Hematopoietic multipotent progenitor cell treated with erythropoietin and hydrocortisone succinate and interleukin-3 and kit ligand, for 8 days (in vitro differentiated cells): Measurements from ENCODE around the gene GGCX.
A peak's percentile ranks its signal among the peaks of the same experiment; 100 is the strongest.
"Not testable (repeated sequence)": the region's sequence is repeated elsewhere in the genome, so short reads cannot be mapped to it uniquely, and the experiment has no call there.

Experiments
- DNase-seq: peaks from one replicate; pipeline ENCODE4 v3.0.0-alpha.2; 2015

The GGCX gene

DNA sequence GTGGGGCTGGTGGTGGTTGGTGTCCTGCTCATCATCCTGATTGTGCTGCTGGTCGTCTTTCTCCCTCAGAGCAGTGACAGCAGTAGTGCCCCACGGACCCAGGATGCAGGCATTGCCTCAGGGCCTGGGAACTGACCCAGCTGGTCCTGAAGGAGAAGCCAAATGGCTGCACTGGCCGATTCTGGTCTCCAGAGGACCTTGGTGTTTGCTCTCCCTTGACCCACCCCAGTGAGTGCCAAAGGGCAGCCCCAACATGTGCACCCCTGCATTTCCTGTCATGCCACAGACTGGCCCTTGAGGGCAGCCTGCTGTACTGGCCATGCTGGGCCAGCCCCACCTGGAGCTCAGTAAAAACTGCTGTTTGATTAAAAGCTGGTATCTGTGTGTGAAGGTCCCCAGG, 31.7 kb upstream of the GGCX start:
- no peak for DNase-seq

DNA sequence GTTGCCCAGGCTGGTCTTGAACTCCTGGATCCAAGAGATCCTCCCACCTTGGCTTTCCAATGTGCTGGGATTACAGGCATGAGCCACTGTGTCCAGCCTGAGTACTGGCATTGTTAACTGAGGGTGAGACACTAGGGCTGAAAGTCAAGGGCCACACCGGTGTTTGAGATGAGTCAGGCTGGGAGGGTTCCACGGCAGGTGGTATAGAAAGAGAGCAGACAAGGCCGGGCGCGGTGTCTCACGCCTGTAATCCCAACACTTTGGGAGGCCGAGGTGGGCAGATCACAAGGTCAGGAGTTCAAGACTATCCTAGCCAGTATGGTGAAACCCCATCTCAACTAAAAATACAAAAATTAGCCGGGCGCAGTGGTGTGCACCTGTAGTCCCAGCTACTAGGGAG, 31.0 kb upstream of the GGCX start:
- not testable (repeated sequence) for DNase-seq

DNA sequence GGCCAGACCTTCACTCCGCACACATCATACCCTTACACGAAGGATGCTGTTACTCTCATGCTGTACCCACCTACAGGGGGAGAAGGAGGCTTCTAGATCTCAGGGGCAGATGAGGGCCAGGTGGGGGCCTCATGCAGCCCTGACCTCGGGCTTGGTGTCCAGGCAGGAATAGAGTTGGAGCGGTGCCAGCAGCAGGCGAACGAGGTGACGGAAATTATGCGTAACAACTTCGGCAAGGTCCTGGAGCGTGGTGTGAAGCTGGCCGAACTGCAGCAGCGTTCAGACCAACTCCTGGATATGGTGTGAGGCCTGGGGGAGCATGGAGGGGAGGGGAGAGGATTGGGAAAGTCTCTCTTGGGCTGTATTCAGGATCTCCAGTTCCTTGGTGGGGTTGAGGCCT, 30.3 kb upstream of the GGCX start:
- no peak for DNase-seq

DNA sequence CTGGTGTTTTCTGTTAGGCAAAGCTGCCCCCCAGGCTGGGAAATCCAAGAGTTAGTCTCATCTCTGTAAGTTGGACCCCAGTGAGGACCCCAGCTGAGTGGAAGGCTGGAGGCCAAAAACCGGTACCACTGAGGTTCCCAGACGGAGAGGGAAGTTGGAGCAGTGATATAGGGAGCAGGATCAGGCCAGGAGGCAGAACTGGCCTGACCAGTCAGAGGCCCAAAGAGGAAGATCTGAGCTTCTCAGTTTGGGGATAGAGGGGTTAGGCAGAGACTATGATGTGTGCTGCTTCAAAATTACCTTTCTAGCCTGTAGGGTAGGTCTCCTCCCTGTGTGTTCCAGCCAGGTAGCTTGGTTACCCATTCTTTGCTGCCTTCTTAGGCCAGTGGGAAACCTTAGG, 29.7 kb upstream of the GGCX start:
- DNase-seq, result no peak

DNA sequence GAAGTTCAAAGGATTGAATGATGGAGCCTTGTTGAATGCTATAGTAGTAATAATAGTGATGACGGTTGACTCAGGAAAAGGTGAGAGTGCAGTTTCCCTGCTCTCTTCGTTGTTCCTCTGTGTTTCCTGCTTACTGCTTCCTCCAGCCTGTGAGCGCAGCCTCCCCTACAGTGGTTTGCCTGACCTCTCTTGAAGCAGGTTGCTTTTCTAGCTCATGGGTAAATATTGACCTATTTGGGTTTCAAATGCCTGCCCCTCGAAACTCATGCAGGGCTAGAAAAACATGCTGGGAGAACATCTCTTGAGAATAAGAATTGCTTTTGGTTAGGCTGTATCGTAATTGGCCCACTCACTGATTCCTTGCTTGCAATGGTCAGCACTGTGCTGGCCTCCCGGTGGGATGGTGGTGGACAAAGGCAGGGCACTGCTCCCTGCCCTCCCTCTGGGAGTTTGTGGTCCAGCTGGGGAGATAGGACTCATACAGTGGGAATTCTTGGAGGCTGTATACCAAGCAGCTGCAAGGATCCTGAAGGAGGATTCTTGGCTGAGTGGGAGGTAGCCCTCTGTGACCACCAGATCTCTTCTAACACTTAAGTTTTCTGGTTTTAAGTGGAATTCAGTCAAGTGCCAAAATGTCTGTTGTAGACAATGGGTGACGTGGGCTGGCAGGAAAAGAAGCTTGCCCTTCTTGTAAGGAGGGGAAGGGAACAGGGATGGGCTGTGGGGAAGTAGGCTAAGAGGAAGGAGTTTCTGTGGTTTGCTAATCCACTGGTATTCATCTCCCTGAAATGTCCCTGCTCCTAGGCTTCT, 28.9 kb upstream of the GGCX start:
- no peak for DNase-seq

DNA sequence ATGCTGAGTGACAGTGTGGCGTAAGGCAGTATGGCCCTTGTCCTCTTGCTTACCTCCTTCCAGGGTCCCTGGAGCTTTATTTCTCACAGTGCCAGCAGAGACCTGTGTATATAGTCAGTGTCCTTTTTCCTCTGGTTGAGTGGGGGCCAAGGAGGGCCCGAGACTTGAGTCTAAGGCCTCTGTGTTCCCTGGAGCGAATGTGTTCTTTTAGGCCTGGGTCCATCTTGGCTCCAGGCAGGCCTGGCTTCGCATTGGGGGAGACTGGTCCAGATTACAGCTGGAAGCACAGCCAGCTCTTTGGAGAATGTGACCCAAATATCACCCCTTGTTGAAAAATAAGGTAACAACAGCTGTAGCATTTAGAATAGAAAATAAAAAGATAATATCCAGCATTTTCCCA, 27.9 kb upstream of the GGCX start:
- DNase-seq, result no peak

DNA sequence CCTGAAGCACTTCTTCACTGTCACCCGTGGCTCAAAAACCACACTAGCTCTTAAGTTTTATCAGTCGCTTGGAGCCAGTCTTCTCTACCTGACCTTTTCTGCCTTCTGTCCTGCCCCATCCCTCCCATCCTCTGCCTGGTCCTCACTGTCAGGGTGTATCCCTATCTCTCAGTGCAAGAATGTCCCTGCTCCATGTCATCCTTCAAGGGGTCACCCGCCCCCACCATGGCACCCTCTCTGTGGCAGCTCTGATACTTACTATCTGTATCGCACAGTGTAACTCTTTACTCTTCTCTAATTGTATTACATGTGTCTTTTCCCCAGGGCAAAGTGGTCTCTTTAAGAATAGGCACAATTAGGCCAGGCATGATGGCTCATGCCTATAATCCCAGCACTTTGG, 27.4 kb upstream of the GGCX start:
- no peak for DNase-seq

DNA sequence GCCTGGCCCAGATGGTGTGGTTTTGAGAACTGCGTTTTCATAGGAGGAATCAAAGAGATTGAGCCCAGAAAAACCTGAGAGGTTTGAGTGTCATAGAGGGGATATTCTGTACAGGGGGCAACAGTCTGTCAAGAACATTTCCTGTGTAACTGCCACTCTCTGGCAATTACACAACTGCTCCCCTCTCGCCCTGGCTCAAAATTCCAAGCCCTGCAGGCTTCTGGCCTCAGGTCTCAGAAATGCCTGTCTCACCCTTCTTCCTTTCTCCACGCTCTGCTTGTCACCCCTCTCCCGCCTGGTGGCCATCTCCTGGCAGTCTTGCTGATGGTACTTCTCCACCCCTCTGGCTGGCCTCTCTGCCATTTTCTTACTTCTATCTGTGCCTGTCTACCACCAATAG, 26.9 kb upstream of the GGCX start:
- no peak for DNase-seq

DNA sequence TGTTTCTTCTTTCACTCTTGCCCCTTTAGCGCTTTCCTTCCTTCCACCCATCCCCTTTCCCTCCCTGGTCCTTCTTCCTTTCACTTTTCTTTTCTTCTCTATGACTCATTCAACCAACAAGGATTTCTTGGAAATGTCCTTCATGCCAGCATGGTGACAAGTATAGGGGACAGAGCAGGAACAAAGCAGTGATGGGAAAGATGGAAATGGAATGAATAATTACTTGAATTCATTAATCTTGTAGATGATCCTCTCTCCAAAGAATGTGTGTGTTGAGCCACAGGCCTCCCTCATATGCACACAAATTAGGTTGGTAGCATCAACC, 24.4 kb upstream of the GGCX start:
- no peak for DNase-seq

DNA sequence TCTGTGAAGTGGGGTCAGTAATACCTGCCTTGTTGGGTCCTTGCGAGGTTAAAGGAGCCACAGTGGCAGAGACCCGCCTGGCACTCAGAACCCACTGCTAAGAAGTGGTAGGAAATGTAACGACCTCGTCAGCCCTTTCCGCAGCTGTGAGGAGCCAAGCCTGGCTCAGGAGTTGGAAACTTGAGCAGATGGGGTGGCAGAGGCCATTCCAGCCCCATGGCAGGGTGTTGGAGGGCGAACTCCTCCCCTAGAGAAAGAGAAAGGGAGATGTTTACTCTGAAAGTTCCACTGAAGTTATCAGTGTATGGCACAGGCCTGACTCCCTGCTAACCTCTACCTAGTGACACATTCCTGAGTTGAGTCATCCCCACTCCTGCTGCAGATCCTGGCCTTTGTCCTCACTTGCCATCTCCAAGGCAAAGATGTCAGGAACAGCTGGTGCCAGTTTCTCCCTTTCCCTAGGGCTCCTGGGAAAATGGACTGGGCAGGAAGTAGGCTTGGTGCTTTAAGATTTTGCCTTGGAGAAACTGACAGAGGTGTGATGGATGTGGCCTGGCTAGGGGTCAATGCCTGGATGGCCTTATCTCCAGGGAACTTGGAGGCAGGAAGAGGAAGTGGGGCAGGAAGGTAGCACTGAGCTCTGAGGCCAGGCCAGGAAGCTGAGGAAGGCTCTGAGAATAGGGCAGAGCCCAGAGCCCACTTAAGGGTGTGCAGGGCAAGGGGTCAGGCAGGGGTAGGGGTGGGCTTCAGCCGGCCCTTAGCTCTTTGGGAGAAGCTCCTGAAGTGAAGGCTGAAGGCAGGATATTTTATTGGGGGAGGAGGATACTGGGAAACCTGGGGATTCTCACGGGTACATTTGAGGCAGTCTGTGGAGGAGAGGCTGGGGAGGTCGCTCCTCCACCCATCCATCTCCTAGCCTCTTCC, 23.8 kb upstream of the GGCX start:
- DNase-seq, result no peak

DNA sequence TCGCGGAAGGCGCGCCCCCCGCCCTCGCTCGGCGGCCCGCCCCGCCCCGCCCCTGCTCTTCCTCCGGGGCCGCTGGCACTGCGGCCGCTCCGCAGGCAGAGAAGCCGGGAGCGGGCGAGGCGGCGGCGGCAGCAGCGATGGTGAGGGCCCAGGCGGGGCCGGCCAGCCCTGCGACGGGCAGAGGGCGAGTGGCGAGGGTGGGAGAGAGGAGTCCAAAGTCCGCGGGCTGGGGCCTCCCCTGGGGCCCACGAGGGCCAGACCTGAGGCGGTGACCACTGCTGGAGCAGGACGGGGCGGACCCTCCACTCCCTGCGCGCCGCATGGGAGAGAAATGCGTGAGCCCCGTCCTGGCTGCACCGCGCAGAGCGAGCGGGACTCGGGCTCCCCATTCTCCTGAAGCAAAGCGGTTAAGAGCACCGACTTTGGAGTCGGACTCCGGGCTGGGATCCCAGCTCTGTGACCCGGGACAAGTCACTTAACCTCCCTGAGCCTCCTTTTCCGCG, 23.1 kb upstream of the GGCX start, which contains the start of gene VAMP5:
TSS of gene VAMP5 (plus strand) at position 78 of the 503 bp plus-strand sequence. CDS start at position 138, 60 bp downstream.
- no peak for DNase-seq

DNA sequence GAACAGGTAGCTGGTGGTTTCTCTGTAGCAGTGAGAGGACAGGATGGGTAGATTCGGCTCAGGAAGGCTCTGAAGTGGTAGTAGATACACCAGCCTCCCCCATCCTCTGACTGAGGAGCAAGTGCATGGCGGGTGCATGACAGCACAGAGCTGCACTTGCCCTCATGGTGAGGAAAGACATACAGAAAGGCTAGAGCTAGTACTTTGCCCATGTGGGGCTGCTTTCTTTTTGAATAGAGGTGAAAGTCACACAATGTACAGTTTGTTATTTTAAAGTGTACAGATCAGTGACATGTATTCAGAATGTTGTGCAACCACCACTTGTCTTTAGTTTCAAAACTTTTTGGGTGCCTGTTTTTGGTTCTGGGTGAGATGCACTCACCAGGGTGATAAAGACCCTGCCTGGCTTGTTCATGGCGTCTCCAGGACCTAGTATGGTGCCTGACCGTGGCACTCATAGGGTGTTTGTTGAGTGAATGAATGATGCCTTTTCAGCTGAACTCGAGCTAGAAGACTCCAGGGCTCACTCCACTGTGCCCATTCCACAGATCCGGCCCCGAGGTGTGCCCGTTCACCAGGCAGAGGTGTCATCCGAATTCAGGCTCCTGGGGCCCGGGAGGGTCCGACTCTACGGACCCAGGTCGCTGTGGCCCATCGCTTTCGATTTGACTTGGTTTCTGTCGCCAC, 22.5 kb upstream of the GGCX start:
- DNase-seq, result no peak

DNA sequence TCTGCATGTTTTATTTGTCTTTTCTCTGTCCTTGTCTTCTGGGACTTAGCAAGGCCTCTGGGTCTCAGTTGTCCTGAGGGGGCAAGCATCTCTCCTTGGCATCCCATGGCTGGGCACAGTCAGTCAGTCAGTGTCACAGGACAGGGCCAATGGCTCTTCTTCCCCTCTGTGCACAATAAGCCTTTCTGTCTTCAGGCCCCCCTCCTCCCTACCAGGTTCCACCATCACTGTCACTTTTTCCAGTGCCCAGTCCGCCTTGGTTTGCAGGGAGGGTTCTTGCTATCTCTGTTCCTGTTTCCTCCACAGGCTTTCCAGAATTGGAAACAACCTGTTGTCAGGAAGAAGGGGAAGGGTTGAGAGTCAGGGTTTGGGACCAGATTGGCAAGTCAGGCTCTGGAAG, 21.2 kb upstream of the GGCX start:
- no peak for DNase-seq

DNA sequence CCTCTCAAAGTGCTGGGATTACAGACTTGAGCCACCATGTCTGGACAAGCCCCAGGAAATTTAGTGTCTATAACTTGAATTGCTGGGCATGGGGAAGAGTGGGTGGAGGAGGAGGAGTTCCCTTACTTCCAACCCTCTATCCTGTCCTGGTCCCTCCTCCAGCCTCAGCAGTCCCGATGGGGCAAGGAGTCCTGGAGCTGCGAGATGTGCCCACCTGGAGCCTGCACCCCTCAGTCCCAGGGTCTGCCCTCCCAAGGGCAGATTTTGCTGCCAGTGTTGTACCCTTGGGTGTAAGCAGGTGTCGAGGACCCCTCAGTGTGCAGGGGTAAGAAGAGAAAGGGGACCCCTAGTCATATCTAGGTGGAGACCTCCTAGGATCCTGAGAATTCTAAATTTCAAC, 18.9 kb upstream of the GGCX start:
- no peak for DNase-seq

DNA sequence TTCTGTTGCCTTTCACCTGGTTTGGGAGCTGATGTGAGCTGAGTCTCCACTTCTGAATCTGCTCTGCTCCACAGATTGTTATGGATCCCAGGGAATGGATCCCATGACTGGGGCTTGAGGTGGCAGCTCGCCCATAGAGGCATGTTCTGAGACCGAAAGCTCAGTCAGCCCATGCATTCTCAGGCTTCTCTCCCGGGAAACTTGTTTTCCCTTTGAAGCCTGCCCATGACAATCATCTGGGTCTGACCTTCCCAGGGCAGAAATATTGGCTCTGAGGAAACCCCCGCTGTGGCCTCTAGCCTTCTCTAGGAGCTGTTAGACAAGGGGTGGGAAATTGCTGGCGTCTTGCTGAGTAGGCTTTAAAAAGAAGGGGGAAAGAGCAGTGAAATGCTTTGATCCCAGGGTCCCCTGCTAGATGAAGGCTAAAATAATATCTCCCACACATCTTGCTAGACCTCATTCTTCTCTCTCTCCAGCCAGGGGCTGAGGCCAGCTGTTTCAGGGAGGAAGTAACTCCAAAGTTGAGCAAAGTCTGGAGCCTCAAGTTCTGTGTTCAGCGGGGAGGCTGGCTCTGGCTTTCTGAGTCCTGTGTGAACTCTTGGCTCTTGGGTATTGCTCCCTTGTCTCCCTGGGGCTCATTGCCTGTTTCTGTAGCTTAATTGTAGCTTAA, 18.1 kb upstream of the GGCX start:
- DNase-seq, result no peak

DNA sequence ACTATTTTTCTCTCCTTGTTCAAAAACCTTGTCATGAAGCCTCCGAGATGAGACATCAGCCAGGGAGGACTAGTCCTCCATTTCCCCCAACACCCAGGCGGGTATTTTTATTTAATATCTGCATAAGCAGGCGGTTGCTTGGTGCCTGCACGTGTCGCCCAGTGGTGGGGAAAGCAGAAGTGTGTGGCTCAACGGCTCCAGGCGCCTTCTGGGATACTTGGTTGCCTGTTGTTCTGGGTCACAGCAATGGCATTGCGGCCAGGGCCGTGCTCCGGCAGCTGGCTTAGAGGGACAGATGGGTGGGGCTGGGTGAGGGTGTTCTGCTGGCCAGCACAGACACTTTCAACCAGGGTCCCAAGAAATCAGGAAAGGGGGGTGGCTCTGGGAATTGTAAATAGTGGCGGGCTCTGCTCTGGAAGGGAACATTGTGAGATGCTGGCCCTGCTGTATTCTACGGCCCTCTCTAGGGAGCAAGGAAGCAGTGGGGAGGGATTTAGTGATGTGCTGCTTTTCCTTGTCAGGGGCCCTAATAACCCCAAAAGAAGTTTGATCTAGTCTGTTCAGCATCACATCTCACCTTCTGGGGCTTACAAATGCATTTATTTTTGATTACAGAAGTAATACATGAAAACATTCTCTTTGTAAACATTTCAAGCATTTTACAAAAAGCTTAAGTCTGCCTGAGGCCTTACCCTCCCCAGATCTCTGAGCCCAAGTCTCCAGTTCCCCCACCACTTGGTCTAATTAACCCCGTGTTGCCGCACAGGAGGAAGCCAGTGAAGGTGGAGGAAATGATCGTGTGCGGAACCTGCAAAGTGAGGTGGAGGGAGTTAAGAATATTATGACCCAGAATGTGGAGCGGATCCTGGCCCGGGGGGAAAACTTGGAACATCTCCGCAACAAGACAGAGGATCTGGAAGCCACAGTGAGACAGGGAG, 17.2 kb upstream of the GGCX start:
- peak; percentile 65 for DNase-seq

DNA sequence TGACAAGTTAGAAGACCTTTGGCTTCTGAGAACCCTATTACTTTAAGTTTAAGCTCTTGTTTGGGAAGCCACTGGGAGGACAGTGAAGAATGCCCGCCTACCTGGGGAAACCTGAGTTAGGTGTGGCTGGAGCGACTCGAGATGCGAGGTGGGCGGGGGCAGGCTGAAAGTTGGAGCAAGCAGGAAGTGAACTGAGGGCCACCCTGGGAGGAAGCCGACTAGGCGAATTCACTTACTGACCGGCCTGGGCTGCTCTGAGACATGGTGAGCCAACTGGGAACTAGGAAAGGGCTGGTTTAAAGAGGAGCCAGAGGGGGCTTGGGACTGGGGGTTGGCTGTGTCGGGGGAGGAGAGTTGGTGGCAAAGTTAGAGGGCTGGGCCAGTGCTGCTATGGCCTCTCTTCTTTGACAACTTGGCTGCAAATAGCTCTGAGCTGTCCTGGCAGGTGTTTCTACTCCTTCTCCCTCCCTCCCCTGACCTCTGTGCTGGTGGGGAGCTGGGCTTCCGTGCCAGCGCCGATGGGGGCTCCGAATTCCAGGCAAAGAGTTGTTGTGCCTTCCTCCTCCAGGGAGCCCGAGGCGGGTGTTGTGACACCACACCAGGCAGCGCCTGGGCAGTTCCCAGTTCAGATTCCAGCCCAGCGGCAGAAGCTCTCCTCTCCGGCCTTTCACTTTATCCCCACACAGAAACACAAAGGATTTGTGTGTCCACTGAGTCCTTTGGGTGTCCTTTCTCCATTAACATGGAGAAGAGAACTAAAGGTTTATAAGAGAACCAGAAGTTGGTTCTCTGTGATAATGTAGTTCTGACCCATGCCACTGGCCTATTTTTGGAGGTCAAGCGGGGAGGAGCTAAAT, 16.3 kb upstream of the GGCX start, which contains the start of gene VAMP8:
TSS of gene VAMP8 (plus strand) at position 201 of the 857 bp plus-strand sequence. CDS start at position 262, 61 bp downstream.
- peak; percentile 56 for DNase-seq

DNA sequence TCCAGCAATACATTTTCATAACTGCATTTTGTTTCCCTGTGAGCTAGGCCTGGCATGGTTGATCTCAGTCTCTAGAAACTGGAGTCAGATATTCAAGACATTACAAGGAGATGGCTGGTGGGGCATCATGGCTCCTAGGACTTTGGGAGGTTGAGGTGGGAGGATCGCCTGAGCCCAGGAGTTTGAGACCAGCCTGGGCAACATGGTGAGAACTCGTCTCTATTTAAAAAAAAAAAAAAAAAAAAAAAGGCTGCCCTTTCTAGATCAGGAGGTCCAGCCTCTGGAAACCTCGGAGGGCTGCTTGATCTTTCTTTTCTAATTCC, 15.7 kb upstream of the GGCX start:
- DNase-seq, result no peak

DNA sequence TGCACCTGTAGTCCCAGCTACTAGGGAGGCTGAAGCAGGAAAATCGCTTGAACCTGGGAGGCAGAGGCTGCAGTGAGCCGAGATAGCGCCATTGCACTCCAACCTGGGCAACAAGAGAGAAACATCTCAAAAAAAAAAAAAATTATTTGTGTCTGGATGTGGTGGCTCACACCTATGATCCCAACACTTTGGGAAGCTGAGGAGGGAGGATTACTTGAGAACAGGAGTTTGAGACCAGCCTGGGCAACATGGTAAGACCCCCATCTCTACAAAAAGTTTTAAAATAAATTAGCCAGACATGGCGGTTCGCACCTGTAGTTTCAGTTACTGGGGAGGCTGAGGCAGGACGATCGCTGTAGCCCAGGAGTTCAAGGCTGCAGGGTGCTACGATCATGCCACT, 14.4 kb upstream of the GGCX start:
- DNase-seq, result no peak

DNA sequence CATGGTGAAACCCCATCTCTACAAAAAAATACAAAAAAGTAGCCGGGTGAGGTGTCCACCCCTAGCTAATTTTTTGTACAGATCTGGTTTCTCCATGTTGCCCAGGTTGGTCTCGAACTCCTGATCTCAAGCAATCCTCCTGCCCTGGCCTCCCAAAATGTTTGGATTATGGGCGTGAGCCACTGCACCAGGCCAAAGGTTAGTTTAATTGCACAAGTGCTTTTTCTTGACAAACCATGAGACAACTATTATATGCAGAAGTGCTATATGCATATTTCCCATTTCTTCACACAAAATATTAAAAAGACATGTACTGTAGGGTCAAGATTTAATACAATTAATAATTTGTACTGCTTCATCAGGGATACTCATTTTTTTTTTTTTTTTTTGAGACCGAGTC, 5.0 kb upstream of the GGCX start:
- DNase-seq, result no peak

DNA sequence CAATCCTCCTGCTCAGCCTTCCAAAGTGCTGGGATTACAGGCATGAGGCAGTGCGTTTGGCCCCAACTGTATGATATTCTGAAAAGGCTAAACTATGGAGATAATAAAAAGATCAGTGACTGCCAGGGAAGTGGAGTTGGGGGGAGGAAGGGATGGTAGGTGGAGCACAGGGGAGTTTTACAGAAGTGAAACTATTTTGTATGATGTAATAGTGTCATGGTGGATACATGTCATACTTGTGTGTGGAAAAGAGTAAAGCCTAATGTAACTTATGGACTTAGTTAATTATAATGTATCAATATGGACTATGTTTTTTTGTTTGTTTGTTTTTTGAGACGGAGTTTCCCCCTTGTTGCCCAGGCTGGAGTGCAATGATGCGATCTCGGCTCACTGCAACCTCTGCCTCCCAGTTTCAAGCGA, 2.9 kb upstream of the GGCX start:
- no peak for DNase-seq
